ENCODE data around the gene MAST4. TPM values are rescaled to one million over a fixed set of nuclear protein-coding genes. Genes with fewer than 3 reads are reported as not detected.

Gene MAST4
- total and polyA plus RNA-seq, 2 of the 8 experiments (the other 6 are each of a cell fraction or from before 2014, with no cell fraction given): 1.5 to 2.6 TPM

- WGBS, 2 experiments (ENCODE audit: extremely low coverage in 1 of 2, insufficient coverage in 1 of 2, insufficient read length in 1 of 2, insufficient replicate concordance in 2 of 2, low coverage in 1 of 2, low lambda C conversion rate in 2 of 2, missing lambda C conversion rate in 1 of 2): 89% methylated on average over 4 of the region's 4 CpGs; no CpG with 5 or more reads in 1 of the 2 experiments
- no peak overlapping the region for H2AK5ac ChIP-seq (ENCODE audit: low read depth, low read length)
- no peak overlapping the region for H3K18ac ChIP-seq (ENCODE audit: extremely low read depth, low read length)
- H4K91ac ChIP-seq (replicated peaks; ENCODE audit: insufficient read length, low read length): no peak overlapping the region
- no peaks in the 10 kb centered on the region for H3K79me1 ChIP-seq (ENCODE audit: low read depth, low read length)
- H3K4me1 ChIP-seq (replicated peaks in 1 of 4; ENCODE audit: control insufficient read depth in 3 of 4, insufficient read depth in 4 of 4, low read length in 3 of 4): no peaks in the 10 kb centered on the region
- H2AFZ ChIP-seq (ENCODE audit: low read length): no peak overlapping the region
- no peak for FAIRE-seq
- no peak overlapping the region for H3K56ac ChIP-seq (replicated peaks; ENCODE audit: insufficient read length, low read depth, low read length)
- H4K8ac ChIP-seq (ENCODE audit: extremely low read depth, insufficient read depth, low read length): no peak overlapping the region
- no peak overlapping the region for H2BK5ac ChIP-seq (ENCODE audit: low read depth, low read length)
- no peak overlapping the region for H4K5ac ChIP-seq (ENCODE audit: insufficient read length, low read depth, low read length)
- ChIA-PET CTCF (ENCODE audit: partially characterized antibody) (interaction anchor here (0.7 to 2.4 kb wide), 4 partner anchors 9 to 186 kb away, joined by 3 to 15 read pairs (median 4); no protein-coding TSS in a partner anchor), POLR2A (ENCODE audit: partially characterized antibody) (no interaction called here)
- no peak overlapping the region for H3K27ac ChIP-seq (ENCODE audit: low read depth, low read length)
- no peaks in the 10 kb centered on the region for H4K20me1 ChIP-seq (replicated peaks in 1 of 2; ENCODE audit: control insufficient read depth in 1 of 2, insufficient read depth in 2 of 2, low read length in 2 of 2)
- H2BK15ac ChIP-seq (ENCODE audit: low read length): no peak overlapping the region
- no peak overlapping the region for H2BK12ac ChIP-seq (ENCODE audit: low read depth, low read length)
- H3K23ac ChIP-seq (ENCODE audit: insufficient read length): no peak overlapping the region
- H2BK120ac ChIP-seq (replicated peaks; ENCODE audit: low read depth, low read length): no peak overlapping the region
- H3K4me3 ChIP-seq (ENCODE audit: extremely low read depth in 1 of 4, insufficient read depth in 2 of 4, low read depth in 3 of 4, low read length in 4 of 4): no peak overlapping the region
- no peaks in the 10 kb centered on the region for H3K23me2 ChIP-seq (ENCODE audit: low read depth, low read length)
- H3K79me2 ChIP-seq (ENCODE audit: control insufficient read depth in 1 of 2, insufficient read depth in 2 of 2, low read length in 2 of 2): no peaks in the 10 kb centered on the region
- no peaks in the 10 kb centered on the region for H3K36me3 ChIP-seq (ENCODE audit: control insufficient read depth in 2 of 4, insufficient read depth in 4 of 4, low read length in 3 of 4)
- DNase-seq (ENCODE audit: low read depth in 1 of 2, low spot score in 2 of 2): no peak
- H3K27me3 ChIP-seq (replicated peaks in 1 of 4; ENCODE audit: control insufficient read depth in 3 of 4, extremely low read depth in 1 of 4, insufficient read depth in 3 of 4, low read length in 3 of 4): no peaks in the 10 kb centered on the region
- no peak overlapping the region for H3K4ac ChIP-seq (replicated peaks; ENCODE audit: insufficient read length, low read depth, low read length)
- no peak overlapping the region for H2BK20ac ChIP-seq (ENCODE audit: low read length)
- H3K14ac ChIP-seq (ENCODE audit: insufficient read length): no peak overlapping the region
- H3K9ac ChIP-seq (replicated peaks in 1 of 4; ENCODE audit: extremely low read depth in 1 of 4, low read depth in 3 of 4, low read length in 3 of 4): no peak overlapping the region
- peaks cover 0 to 2% of the 10 kb centered on the region in 2 experiments; a peak in 1 of 4 replicates for H3K9me3 ChIP-seq (ENCODE audit: insufficient read depth in 2 of 2, low read depth in 1 of 2, low read length in 1 of 2)
- no peak overlapping the region for H3K4me2 ChIP-seq (ENCODE audit: insufficient read depth in 1 of 2, low read depth in 2 of 2, low read length in 2 of 2)
- no peak for TF ChIP-seq HDAC6 (IDR thresholded peaks at IDR 0.05; ENCODE audit: low read depth, low read length)
- TF ChIP-seq BRCA1 (IDR thresholded peaks at IDR 0.05; ENCODE audit: low read depth, low read length): no peak
- TF ChIP-seq CTCF (IDR thresholded peaks at IDR 0.05; ENCODE audit: control extremely low read depth in 1 of 3, insufficient read depth in 1 of 3, low read depth in 1 of 3, low read length in 3 of 3): no peak
- TF ChIP-seq TBP (IDR thresholded peaks at IDR 0.05; ENCODE audit: low read depth, low read length): no peak
- TF ChIP-seq KDM5A (IDR thresholded peaks at IDR 0.05; ENCODE audit: low read length): no peak
- no peak for TF ChIP-seq RFX5 (IDR thresholded peaks at IDR 0.05; ENCODE audit: borderline replicate concordance, low read depth, low read length)
- no peak for TF ChIP-seq SP1 (IDR thresholded peaks at IDR 0.05; ENCODE audit: low read depth, low read length)
- no peak for TF ChIP-seq SIN3A (conservative IDR thresholded peaks at IDR 0.05 in 1 of 2, IDR thresholded peaks at IDR 0.05 in 1 of 2; ENCODE audit: low read depth in 1 of 2, low read length in 2 of 2)
- no peak for TF ChIP-seq SP4 (IDR thresholded peaks at IDR 0.05; ENCODE audit: low read length)
- TF ChIP-seq ASH2L (IDR thresholded peaks at IDR 0.05; ENCODE audit: low read length): no peak
- TF ChIP-seq KDM4A (IDR thresholded peaks at IDR 0.05; ENCODE audit: low read depth, low read length, severe bottlenecking): no peak
- no peak for TF ChIP-seq HDAC2 (IDR thresholded peaks at IDR 0.05; ENCODE audit: borderline replicate concordance in 1 of 2, low read depth in 2 of 2, low read length in 2 of 2)
These were observed 606.6 kb downstream of the MAST4 start for GRCh38 chr5:67202828-67203227.

All from H1 (cell line).